ENCODE results near the gene RAB11A. TPM values are rescaled to one million over a fixed set of nuclear protein-coding genes. Genes with fewer than 3 reads are reported as not detected.
A peak's percentile ranks its signal among the peaks of the same experiment; 100 is the strongest.

Gene RAB11A
- total and polyA plus RNA-seq, 9 of the 15 experiments (the other 6 are each of a cell fraction or from before 2014, with no cell fraction given) = 129 to 369 (median 245) TPM

GRCh38 chr15:65837301-65838294 is 31.7 kb upstream of the RAB11A start (continued):
- TF ChIP-seq, protein P1, sequence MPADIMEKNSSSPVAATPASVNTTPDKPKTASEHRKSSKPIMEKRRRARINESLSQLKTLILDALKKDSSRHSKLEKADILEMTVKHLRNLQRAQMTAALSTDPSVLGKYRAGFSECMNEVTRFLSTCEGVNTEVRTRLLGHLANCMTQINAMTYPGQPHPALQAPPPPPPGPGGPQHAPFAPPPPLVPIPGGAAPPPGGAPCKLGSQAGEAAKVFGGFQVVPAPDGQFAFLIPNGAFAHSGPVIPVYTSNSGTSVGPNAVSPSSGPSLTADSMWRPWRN (IDR thresholded peaks at IDR 0.05; ENCODE audit: low read depth) = no peak
- TF ChIP-seq, protein P2, sequence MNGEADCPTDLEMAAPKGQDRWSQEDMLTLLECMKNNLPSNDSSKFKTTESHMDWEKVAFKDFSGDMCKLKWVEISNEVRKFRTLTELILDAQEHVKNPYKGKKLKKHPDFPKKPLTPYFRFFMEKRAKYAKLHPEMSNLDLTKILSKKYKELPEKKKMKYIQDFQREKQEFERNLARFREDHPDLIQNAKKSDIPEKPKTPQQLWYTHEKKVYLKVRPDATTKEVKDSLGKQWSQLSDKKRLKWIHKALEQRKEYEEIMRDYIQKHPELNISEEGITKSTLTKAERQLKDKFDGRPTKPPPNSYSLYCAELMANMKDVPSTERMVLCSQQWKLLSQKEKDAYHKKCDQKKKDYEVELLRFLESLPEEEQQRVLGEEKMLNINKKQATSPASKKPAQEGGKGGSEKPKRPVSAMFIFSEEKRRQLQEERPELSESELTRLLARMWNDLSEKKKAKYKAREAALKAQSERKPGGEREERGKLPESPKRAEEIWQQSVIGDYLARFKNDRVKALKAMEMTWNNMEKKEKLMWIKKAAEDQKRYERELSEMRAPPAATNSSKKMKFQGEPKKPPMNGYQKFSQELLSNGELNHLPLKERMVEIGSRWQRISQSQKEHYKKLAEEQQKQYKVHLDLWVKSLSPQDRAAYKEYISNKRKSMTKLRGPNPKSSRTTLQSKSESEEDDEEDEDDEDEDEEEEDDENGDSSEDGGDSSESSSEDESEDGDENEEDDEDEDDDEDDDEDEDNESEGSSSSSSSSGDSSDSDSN (IDR thresholded peaks at IDR 0.05; ENCODE audit: borderline replicate concordance in 1 of 2, low read depth in 2 of 2, low read length in 2 of 2) = 0 out of 4 replicates have a peak, but pooled peaks of 1 of the 2 experiments have one; percentile 69
- TF ChIP-seq ATF6 (CRISPR knock-in tag; IDR thresholded peaks at IDR 0.05) (no peak), SAP30 (IDR thresholded peaks at IDR 0.05; ENCODE audit: borderline replicate concordance, insufficient read depth, low read depth, low read length, poor library complexity, severe bottlenecking) (no peak), ZNF699 (CRISPR knock-in tag; IDR thresholded peaks at IDR 0.05; ENCODE audit: insufficient replicate concordance) (no peak), FUS (optimal IDR thresholded peaks at IDR 0.05; ENCODE audit: low read depth, low read length) (no peak), ZNF766 (CRISPR knock-in tag; conservative IDR thresholded peaks at IDR 0.05) (0 out of 2 replicates have a peak, but pooled peaks have one; percentile 55), ZNF232 (CRISPR knock-in tag; IDR thresholded peaks at IDR 0.05) (no peak), NFXL1 (CRISPR knock-in tag; IDR thresholded peaks at IDR 0.05) (no peak), ID3 (CRISPR knock-in tag; IDR thresholded peaks at IDR 0.05) (no peak), ID3 (tag; IDR thresholded peaks at IDR 0.05) (peak; percentile 78), KHSRP (IDR thresholded peaks at IDR 0.05) (peak; percentile 30; the same call in 1 of the 2 replicates), E2F8 (IDR thresholded peaks at IDR 0.05; ENCODE audit: low read depth, partially characterized antibody) (peak; percentile 66), NFATC3 (IDR thresholded peaks at IDR 0.05) (0 out of 2 replicates have a peak, but pooled peaks have one; percentile 37), PRPF4 (IDR thresholded peaks at IDR 0.05; ENCODE audit: insufficient read depth, low read depth, low read length, poor library complexity, severe bottlenecking) (no peak), RFX1 (IDR thresholded peaks at IDR 0.05) (no peak)

Data from K562 (cell line).